K562 (cell line): Measurements from ENCODE around the gene NEB. TPM values are rescaled to one million over a fixed set of nuclear protein-coding genes. Genes with fewer than 3 reads are reported as not detected.

ENCODE experiments used
- CREBBP ChIP-seq: IDR thresholded peaks from one replicate; pipeline ENCODE4 v1.6.1; 2012; ENCODE audit warnings: low read depth, mild to moderate bottlenecking, control low read depth, inconsistent platforms, low read length
- CSDE1 ChIP-seq, 2 experiments: fragments of 450-650 bp; IDR thresholded peaks; 2 replicates each; pipeline ENCODE4 v1.6.1; 2016; ENCODE audit warnings: mild to moderate bottlenecking in 1 of 2
- DMBX1 ChIP-seq: fragments of 250-450 bp; sonication (Bioruptor Pico); IDR thresholded peaks from 2 replicates; pipeline ENCODE4 v1.8.0; 2022; ENCODE audit warnings: inconsistent platforms, mild to moderate bottlenecking, moderate library complexity, borderline replicate concordance
- DNMT1 ChIP-seq: fragments of 450-650 bp; IDR thresholded peaks from 2 replicates; pipeline ENCODE4 v1.6.1; 2016; ENCODE audit warnings: antibody characterized with exemption, mild to moderate bottlenecking
- ELF4 ChIP-seq: fragments of 450-650 bp; formaldehyde crosslinking; IDR thresholded peaks from 2 replicates; pipeline ENCODE4 v1.4.0; 2022; ENCODE audit warnings: missing genetic modification characterization
- GMEB1 ChIP-seq: fragments of 250-450 bp; sonication (Bioruptor Pico); IDR thresholded peaks from 2 replicates; pipeline ENCODE4 v1.4.0; 2020; ENCODE audit warnings: mild to moderate bottlenecking
- HNRNPLL ChIP-seq: fragments of 200-400 bp; formaldehyde crosslinking; IDR thresholded peaks from 2 replicates; pipeline ENCODE4 v1.6.1; 2017; ENCODE audit warnings: low read length, low read depth, mild to moderate bottlenecking; ENCODE audit not compliant: poor library complexity, severe bottlenecking
- KDM4B ChIP-seq, 2 experiments: fragments of 450-650 bp in 1 of 2; sonication (generic) in 1 of 2; IDR thresholded peaks; 2 replicates each; pipeline ENCODE4 v1.6.1; 2016 to 2017; ENCODE audit warnings: borderline replicate concordance in 2 of 2, antibody characterized with exemption in 1 of 2, low read depth in 1 of 2, mild to moderate bottlenecking in 1 of 2
- KLF16 ChIP-seq: IDR thresholded peaks from 2 replicates; pipeline ENCODE4 v1.6.1; 2016; ENCODE audit warnings: antibody characterized with exemption
- MYBL2 ChIP-seq, 2 experiments: fragments of 450-650 bp in 1 of 2; sonication (generic) in 1 of 2; formaldehyde crosslinking in 1 of 2; IDR thresholded peaks; 2 replicates each; pipeline versions ENCODE4 v1.6.1 to v1.8.1; 2017 to 2022; ENCODE audit warnings: borderline replicate concordance in 1 of 2, inconsistent platforms in 1 of 2, low read depth in 1 of 2, mild to moderate bottlenecking in 1 of 2, missing genetic modification reagents in 1 of 2, moderate library complexity in 1 of 2
- SMAD1 ChIP-seq: fragments of 150-350 bp; IDR thresholded peaks from 2 replicates; pipeline ENCODE4 v1.6.1; 2014; ENCODE audit warnings: low read length, low read depth; ENCODE audit not compliant: partially characterized antibody
- ZBTB34 ChIP-seq: fragments of 250-450 bp; sonication (Bioruptor Pico); IDR thresholded peaks from 2 replicates; pipeline ENCODE4 v1.8.0; 2021; ENCODE audit warnings: mild to moderate bottlenecking, moderate library complexity
- ZBTB8A ChIP-seq: fragments of 450-650 bp; IDR thresholded peaks from 2 replicates; pipeline ENCODE4 v1.6.1; 2018; ENCODE audit warnings: mild to moderate bottlenecking, moderate library complexity; ENCODE audit not compliant: partially characterized antibody
- ZC3H11A ChIP-seq: IDR thresholded peaks from 2 replicates; pipeline ENCODE4 v1.6.1; 2012; ENCODE audit warnings: low read depth, low read length, improper control_type of control experiment
- ZFP1 ChIP-seq: fragments of 450-650 bp; formaldehyde crosslinking; IDR thresholded peaks from 2 replicates; pipeline ENCODE4 v1.4.0; 2020; ENCODE audit warnings: mild to moderate bottlenecking, mixed read lengths
- ZNF23 ChIP-seq: fragments of 250-450 bp; sonication (Bioruptor Pico); IDR thresholded peaks from 2 replicates; pipeline ENCODE4 v1.4.0; 2020; ENCODE audit warnings: mild to moderate bottlenecking
- ZNF263 ChIP-seq: sonication (generic); formaldehyde crosslinking; IDR thresholded peaks from 2 replicates; pipeline ENCODE4 v1.8.0; 2022; ENCODE audit warnings: mild to moderate bottlenecking, missing genetic modification reagents, borderline replicate concordance
- ZNF512 ChIP-seq: IDR thresholded peaks from 2 replicates; pipeline ENCODE4 v1.6.1; 2016; ENCODE audit warnings: missing genetic modification characterization, missing compliant biosample characterization
- ZNF717 ChIP-seq: fragments of 250-450 bp; sonication (Bioruptor Pico); IDR thresholded peaks from 2 replicates; pipeline ENCODE4 v1.5.0; 2021
- polyA plus RNA-seq, 8 experiments: library from polyadenylated mRNA; depleted of rRNA in 4 of 8; stranded (reverse) in 5 of 8; unstranded in 3 of 8; fragments of >200 nt; fragmentation: Nextera tagmentation in 2 of 8; fragmentation: Illumina TruSeq in 1 of 8; extraction: Ambion mirVana in 2 of 8; extraction: Trizol in 1 of 8; gene quantifications; 2 replicates each; pipeline versions ENCODE4 v1.2.1 to v1.2.3, GENCODE V29; 2011 to 2014; ENCODE audit warnings: inconsistent platforms in 1 of 8, missing spikeins in 1 of 8
- total RNA-seq, 7 experiments: library from RNA; depleted of rRNA in 6 of 7; stranded (reverse); fragments of >200 nt in 6 of 7; fragmentation: Illumina TruSeq in 2 of 7; extraction: Trizol in 2 of 7; gene quantifications; 2 replicates each; pipeline versions ENCODE4 v1.2.1 to v1.2.3, GENCODE V29; 2011 to 2021; ENCODE audit warnings: low replicate concordance in 1 of 7
- TF ChIP-seq, protein P1 (sequence below), 2 experiments: IDR thresholded peaks in 1 of 2; conservative IDR thresholded peaks in 1 of 2; 2 replicates each; pipeline ENCODE4 v1.6.1; 2016; ENCODE audit warnings: low read depth in 2 of 2, mild to moderate bottlenecking in 1 of 2, missing compliant biosample characterization in 1 of 2, missing genetic modification characterization in 1 of 2, moderate library complexity in 1 of 2

The NEB gene
- total and polyA plus RNA-seq, 9 of the 15 experiments (the other 6 are each of a cell fraction or from before 2014, with no cell fraction given), result 1.7 to 3.8 (median 2.9) TPM

- TF ChIP-seq ZBTB8A (no peak), ELF4 (no peak), MYBL2 (IDR thresholded peaks at IDR 0.05; ENCODE audit: low read depth) (no peak), MYBL2 (CRISPR knock-in tag; IDR thresholded peaks at IDR 0.05; ENCODE audit: borderline replicate concordance) (no peak), ZNF23 (no peak), ZC3H11A (no peak), ZBTB34 (CRISPR knock-in tag) (no peak), ZNF512 (no peak), DMBX1 (CRISPR knock-in tag) (peak; percentile 78), GMEB1 (CRISPR knock-in tag) (0 out of 2 replicates have a peak, but pooled peaks have one; percentile 8), DNMT1 (no peak), CREBBP (no peak), KLF16 (peak; percentile 87), ZFP1 (CRISPR knock-in tag) (no peak), HNRNPLL (no peak), KDM4B (IDR thresholded peaks at IDR 0.05; ENCODE audit: borderline replicate concordance in 2 of 2, low read depth in 1 of 2) (no peak), ZNF717 (CRISPR knock-in tag) (no peak), ZNF263 (CRISPR knock-in tag) (no peak), SMAD1 (no peak), CSDE1 (IDR thresholded peaks at IDR 0.05) (peak in 1 of 2 experiments; percentile 48; a peak in 1 of 4 replicates)
- TF ChIP-seq, protein P1, sequence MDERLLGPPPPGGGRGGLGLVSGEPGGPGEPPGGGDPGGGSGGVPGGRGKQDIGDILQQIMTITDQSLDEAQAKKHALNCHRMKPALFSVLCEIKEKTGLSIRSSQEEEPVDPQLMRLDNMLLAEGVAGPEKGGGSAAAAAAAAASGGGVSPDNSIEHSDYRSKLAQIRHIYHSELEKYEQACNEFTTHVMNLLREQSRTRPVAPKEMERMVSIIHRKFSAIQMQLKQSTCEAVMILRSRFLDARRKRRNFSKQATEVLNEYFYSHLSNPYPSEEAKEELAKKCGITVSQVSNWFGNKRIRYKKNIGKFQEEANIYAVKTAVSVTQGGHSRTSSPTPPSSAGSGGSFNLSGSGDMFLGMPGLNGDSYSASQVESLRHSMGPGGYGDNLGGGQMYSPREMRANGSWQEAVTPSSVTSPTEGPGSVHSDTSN (CRISPR knock-in tag; IDR thresholded peaks at IDR 0.05; ENCODE audit: low read depth), result peak; percentile 68
- TF ChIP-seq, protein P1 (tag; conservative IDR thresholded peaks at IDR 0.05; ENCODE audit: low read depth), result peak; percentile 83
Observed at GRCh38 chr2:151782378-151783132, 48.3 kb upstream of the NEB start (continued).
